AG04449 (cell line): Measurements from ENCODE around the gene CNNM2.

Source experiments
- CTCF ChIA-PET: fragments of 350-600 bp; formaldehyde crosslinking; extraction: SDS; loops from one replicate; lab custom pipeline; 2021; ENCODE audit warnings: antibody characterized with exemption; lab: Yijun Ruan, JAX
- POLR2A ChIA-PET: fragments of 400-600, 350-600 bp; formaldehyde crosslinking; extraction: SDS; loops from one replicate; lab custom pipeline; 2020; ENCODE audit warnings: antibody characterized with exemption, inconsistent platforms; lab: Yijun Ruan, JAX
- DNase-seq: peaks from one replicate; pipeline ENCODE4 v3.0.0-alpha.2; 2010; ENCODE audit warnings: low read depth, low spot score
- H3K4me3 ChIP-seq: 2 replicates; pipeline ENCODE4 v1.5.1; 2011; ENCODE audit warnings: low read depth, mild to moderate bottlenecking, control low read depth, low read length
- CTCF ChIP-seq: IDR thresholded peaks from one replicate; pipeline ENCODE4 v1.5.1; 2011; ENCODE audit warnings: mild to moderate bottlenecking, moderate library complexity, low read length, control low read depth, inconsistent platforms; ENCODE audit not compliant: insufficient read depth; ENCODE audit errors: missing control alignments

Gene CNNM2

GRCh38 chr10:102945962-102946361, 27.9 kb downstream of the CNNM2 start:
- DNase-seq, result no peak
- ChIA-PET CTCF (interaction anchor here (0.7 to 1.3 kb wide), 3 partner anchors 11 to 581 kb away, joined by 3 to 4 read pairs (median 4); no protein-coding TSS in a partner anchor), POLR2A (no interaction called here)
- H3K4me3 ChIP-seq, result no peak overlapping the region
- no peak for TF ChIP-seq CTCF

- no peak for TF ChIP-seq CTCF
- no peak overlapping the region for H3K4me3 ChIP-seq
- DNase-seq, result no peak
- ChIA-PET POLR2A (interaction anchor here (0.6 kb wide), 1 partner anchor 10 kb away, joined by 4 read pairs; no protein-coding TSS in a partner anchor), CTCF (interaction anchor here (1.3 kb wide), 1 partner anchor 12 kb away, joined by 4 read pairs; no protein-coding TSS in a partner anchor)
Observed at GRCh38 chr10:102946992-102947391, 28.9 kb downstream of the CNNM2 start.

GRCh38 chr10:102948176-102948575, 30.1 kb downstream of the CNNM2 start:
- no peak overlapping the region for H3K4me3 ChIP-seq
- DNase-seq, result no peak
- POLR2A ChIA-PET, result no interaction called here
- no peak for TF ChIP-seq CTCF
- CTCF ChIA-PET, result interaction anchor here (1.3 kb wide), 1 partner anchor 31 kb away, joined by 3 read pairs; no protein-coding TSS in a partner anchor

GRCh38 chr10:102948786-102949185, 30.7 kb downstream of the CNNM2 start:
- DNase-seq, result no peak
- H3K4me3 ChIP-seq, result no peak overlapping the region
- TF ChIP-seq CTCF, result no peak
- POLR2A ChIA-PET, result no interaction called here
- CTCF ChIA-PET, result interaction anchor here (1.3 kb wide), 1 partner anchor 32 kb away, joined by 3 read pairs; no protein-coding TSS in a partner anchor

- ChIA-PET CTCF (no interaction called here), POLR2A (no interaction called here)
- no peak overlapping the region for H3K4me3 ChIP-seq
- DNase-seq, result no peak
- TF ChIP-seq CTCF, result no peak
Observed at GRCh38 chr10:102949916-102950315, 31.8 kb downstream of the CNNM2 start.

GRCh38 chr10:102951316-102951715, 33.2 kb downstream of the CNNM2 start:
- CTCF ChIA-PET, result interaction anchor here (0.9 kb wide), 1 partner anchor 99 kb away, joined by 3 read pairs; no protein-coding TSS in a partner anchor
- POLR2A ChIA-PET, result no interaction called here
- TF ChIP-seq CTCF, result no peak

More at GRCh38 chr10:102951316-102951715, 33.2 kb downstream of the CNNM2 start:
- no peak for DNase-seq
- H3K4me3 ChIP-seq, result no peak overlapping the region
